Skeletal muscle satellite cell (primary cell): ENCODE results near the gene KLHDC8A. TPM values are rescaled to one million over a fixed set of nuclear protein-coding genes. Genes with fewer than 3 reads are reported as not detected.
A peak's percentile ranks its signal among the peaks of the same experiment; 100 is the strongest.

Experiments
- H3K27me3 ChIP-seq: 2 replicates; pipeline ENCODE4 v1.7.0; 2013; ENCODE audit warnings: low read length; ENCODE audit not compliant: control insufficient read depth, insufficient read depth
- H3K36me3 ChIP-seq: 2 replicates; pipeline ENCODE4 v1.7.0; 2013; ENCODE audit warnings: mild to moderate bottlenecking, control low read depth, low read length; ENCODE audit not compliant: insufficient read depth
- H3K4me1 ChIP-seq: 2 replicates; pipeline ENCODE4 v1.7.0; 2013; ENCODE audit warnings: low read length; ENCODE audit not compliant: control insufficient read depth, insufficient read depth
- H3K4me2 ChIP-seq: 2 replicates; pipeline ENCODE4 v1.7.0; 2013; ENCODE audit warnings: mild to moderate bottlenecking, low read length
- H3K4me3 ChIP-seq: 2 replicates; pipeline ENCODE4 v1.7.0; 2013; ENCODE audit warnings: low read length
- H3K9ac ChIP-seq: 2 replicates; pipeline ENCODE4 v1.7.0; 2013; ENCODE audit warnings: mild to moderate bottlenecking, low read depth, low read length, moderate library complexity
- H3K9me3 ChIP-seq: replicated peaks from 2 replicates; pipeline ENCODE4 v1.7.0; 2013; ENCODE audit warnings: mild to moderate bottlenecking, control low read depth, low read length
- small RNA-seq: library from RNA; depleted of rRNA; stranded (forward); fragments of <200 nt; gene quantifications from one replicate; pipeline ENCODE3, GENCODE V24; 2012

The KLHDC8A gene

DNA sequence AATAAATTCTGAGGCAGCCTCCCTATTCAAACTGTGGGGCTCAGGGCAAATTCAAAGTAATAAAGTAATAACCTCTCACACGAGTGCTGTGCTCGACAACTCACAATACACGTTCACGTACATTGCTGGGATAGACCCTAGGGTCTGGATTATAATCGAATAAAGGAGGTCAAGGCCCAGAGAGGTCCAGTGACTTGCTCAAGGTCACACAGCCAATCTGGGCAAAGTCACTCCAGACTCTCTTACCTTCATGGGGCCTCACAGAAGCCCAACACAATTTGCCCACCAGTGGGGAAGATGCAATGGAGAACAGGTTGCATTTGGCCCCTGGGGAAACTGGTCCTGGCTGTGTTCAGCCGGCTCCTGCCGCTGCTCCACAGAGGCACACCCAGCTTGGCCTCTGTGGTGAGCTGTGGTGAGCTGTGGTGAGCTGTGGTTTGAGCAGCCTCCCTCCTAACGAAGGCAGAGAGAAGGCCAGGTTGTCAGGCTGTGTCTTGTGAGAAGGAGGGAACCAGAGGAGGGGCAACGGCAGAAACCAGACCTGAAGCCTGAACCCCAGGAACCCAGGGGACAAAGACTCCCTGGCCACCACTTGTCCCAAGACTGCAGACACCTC, 70.3 kb downstream of the KLHDC8A start:
- Histone ChIP-seq H3K4me1 (peaks cover 50% of the 10 kb centered on the region), H3K9ac (peak overlapping the region; percentile 16), H3K27me3 (no peaks in the 10 kb centered on the region), H3K4me2 (no peak overlapping the region), H3K9me3 (no peaks in the 10 kb centered on the region), H3K4me3 (no peak overlapping the region), H3K36me3 (no peaks in the 10 kb centered on the region)

Small RNA genes lying within 50 kb of the gene (small RNA-seq; reads per million reads assigned to genes)
- not detected for gene SNRPGP10
